Epidermal melanocyte (primary cell): Measurements from ENCODE around the gene MRPL48.
"Not testable (repeated sequence)": the region's sequence is repeated elsewhere in the genome, so short reads cannot be mapped to it uniquely, and the experiment has no call there.

Source experiments
- DNase-seq: peaks from one replicate; pipeline ENCODE4 v3.0.0; 2011; ENCODE audit warnings: low spot score; ENCODE audit not compliant: insufficient read length

MRPL48 gene

DNA sequence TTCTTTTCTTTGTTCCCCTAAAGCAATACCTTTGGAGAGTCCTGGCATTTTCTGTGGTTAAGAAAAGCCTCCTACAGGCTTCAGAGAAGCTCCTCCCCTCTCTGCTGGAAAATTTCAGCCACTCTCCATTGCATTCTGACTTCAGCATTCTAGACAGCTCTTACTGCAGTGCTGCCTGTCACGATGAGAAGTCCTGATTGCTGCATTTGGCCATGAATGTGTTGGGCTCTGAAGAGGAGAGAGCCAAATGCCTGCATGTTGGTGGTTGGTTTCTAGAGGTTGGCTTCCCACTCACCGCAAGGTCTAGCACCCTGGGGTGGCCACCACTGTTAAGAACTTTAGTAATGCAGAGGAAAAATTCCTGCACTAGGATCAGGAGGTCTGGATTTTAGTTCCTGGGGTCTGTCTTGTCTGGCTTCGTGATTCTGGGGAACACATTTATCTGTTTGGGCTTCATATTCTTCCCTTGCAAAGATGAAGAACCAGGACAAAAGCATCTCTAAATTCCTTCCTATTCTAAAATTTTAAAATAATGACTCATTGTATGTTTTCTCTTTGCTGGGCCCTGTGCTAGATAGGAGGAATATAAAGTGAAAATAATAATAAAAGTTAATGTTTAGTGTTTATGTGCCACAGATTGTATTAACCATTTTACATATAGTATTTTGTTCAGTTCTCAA lies 50.9 kb downstream of the MRPL48 start:
- DNase-seq: no peak

DNA sequence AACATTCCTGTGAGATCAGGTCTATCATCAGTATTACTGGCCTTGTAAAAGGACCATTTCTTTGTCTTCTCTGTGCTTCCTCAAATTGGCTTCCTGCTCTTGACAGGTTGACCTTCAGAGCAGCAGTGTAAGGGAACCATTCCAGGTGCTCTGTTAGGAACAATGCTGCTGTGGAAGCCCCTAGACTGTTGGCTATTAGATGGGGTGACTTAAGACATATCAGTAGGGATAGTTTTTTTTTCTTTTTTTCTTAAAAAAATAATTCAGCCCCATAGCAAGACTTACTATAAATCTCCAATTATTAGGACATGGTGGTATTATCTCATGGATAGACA lies 51.4 kb downstream of the MRPL48 start:
- no peak for DNase-seq

- no peak for DNase-seq
Observed at GRCh38 chr11:73851046-73851764, 63.5 kb downstream of the MRPL48 start.

GRCh38 chr11:73852049-73852448 lies 64.4 kb downstream of the MRPL48 start:
- DNase-seq: no peak

DNA sequence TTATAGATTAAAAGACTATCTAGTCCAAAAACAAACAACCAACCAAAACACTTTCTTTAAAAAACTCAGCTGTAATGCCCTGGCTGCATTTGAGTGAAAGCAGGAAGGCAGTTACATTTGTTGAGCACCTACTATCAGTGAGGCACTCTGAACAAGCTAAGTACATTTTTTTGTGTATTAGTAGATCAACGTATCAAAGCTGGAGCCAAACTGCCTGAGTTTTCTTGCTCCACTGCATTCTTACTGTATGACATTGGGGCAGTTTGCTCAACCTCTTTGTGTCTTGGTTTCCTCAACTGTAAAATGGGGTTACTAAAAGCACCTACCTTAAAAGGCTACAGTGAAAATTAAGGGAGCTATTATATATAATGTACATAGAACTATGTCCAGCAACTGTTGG lies 67.0 kb downstream of the MRPL48 start:
- no peak for DNase-seq

DNA sequence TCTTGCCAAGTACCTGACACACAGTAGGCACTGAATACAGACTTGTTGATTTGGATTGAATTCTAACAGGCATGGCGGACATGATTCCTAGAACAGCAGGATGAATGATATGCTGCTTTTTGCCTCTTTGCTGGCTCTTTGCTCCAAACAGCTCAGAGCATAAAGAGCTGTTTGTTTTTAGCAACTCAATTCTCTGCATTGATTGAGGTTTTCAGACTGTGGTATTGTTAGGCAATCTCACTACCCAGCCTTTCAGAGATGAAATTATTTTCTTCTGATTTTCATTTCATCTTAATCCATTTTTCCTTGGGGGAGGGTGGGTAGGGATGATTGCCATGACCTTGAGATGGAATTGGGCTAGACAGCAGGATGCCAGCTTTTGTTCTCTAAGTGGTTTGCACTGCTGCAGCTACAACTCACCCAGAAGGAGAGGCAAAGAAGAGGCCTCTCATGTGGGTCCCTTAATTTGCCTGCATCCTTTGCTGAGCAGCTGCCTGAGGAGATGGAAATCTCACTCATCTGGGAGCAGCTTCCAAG lies 68.4 kb downstream of the MRPL48 start:
- DNase-seq: peak; percentile 34

DNA sequence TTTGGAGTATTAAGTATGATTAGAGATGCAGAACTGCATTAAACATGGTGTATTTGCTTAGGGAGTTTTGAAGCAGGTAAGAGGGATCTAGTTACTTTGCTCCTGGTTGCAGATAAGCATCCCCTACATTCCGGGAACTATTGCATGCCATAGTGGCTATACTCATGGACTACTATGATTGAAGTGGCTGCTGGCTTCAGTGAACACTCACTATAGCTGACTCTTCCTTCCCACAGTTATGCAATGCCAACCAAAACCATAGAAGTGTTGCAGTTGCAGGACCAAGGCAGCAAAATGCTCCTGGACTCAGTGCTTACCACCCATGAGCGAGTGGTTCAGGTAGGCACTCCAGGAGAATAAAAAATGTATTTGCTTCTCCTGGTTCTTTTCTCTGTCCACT lies 72.0 kb downstream of the MRPL48 start:
- DNase-seq: no peak

DNA sequence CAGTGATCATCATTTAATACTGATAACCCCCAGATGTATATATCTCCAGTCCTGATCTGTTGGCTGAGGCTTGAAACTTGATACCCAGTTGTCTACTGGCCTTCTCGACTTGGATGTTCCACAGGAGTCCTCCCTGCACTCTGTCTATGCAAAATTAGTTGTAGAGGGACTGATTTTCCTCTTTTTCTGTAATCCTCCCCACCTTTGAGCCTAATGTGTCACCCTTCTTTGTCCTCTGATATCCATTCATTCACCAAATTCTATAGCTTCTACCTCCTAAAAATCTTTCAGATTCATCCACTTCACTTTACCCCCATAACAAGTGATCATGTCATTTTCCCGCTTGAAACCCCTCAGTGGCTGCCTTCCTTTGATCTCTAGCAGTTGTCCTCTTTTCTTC lies 72.5 kb downstream of the MRPL48 start:
- no peak for DNase-seq

- DNase-seq: no peak
Observed at GRCh38 chr11:73862986-73863385, 75.3 kb downstream of the MRPL48 start.

GRCh38 chr11:73866095-73866579 lies 78.5 kb downstream of the MRPL48 start:
- DNase-seq: no peak

- DNase-seq: no peak
Observed at GRCh38 chr11:73866586-73866996, 78.9 kb downstream of the MRPL48 start.

- DNase-seq: no peak
Observed at GRCh38 chr11:73869332-73869949, 81.8 kb downstream of the MRPL48 start.

GRCh38 chr11:73870261-73870660 lies 82.6 kb downstream of the MRPL48 start:
- DNase-seq: no peak

DNA sequence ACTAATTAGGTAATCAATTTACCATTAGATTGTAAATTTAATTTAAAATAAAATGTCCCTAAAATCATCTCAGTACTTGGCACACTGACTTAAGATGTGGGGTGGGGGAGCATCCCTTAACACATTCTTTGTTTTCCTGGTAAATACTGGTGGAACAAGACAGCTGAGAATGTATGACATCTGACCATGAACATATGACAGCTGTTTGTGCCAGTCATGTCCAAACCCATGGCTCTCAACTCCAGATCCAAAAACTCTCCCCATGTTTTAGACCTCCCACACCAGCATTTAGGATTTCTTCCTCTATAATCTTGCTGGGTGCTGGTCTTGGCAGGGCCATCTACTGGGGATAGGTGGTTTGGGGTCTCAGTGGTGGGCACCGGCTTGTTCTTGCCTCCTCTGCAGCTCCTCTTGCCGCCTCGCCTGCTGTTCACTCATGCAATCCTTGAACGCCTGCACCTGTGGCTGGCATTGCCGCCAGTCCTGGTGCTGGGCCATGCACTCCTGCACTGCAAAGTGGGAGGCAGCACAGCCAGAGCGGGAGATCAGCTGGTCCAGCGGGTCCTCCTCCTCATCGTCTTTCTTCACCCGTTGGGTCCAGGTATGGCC lies 85.2 kb downstream of the MRPL48 start:
- DNase-seq: no peak

- no peak for DNase-seq
Observed at GRCh38 chr11:73875380-73875779, 87.7 kb downstream of the MRPL48 start.

DNA sequence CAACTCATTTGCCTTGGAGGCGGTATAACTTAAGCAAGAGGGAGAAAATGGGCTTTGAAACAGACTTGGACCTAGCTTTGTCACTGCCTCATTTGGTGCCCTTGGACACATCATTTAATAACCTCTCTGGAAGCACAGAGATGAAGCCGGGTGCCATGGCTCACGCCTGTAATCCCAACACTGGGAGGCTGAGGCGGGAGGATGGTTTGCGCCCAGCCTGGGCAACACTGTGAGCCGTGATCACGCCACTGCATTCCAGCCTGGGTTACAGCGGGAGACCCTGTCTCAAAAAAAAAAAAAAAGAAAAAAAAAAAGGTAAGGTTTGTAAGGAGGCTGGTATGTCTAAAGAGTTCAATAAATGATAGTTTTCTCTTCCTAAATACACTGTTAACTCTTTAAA lies 88.2 kb downstream of the MRPL48 start:
- no peak for DNase-seq

DNA sequence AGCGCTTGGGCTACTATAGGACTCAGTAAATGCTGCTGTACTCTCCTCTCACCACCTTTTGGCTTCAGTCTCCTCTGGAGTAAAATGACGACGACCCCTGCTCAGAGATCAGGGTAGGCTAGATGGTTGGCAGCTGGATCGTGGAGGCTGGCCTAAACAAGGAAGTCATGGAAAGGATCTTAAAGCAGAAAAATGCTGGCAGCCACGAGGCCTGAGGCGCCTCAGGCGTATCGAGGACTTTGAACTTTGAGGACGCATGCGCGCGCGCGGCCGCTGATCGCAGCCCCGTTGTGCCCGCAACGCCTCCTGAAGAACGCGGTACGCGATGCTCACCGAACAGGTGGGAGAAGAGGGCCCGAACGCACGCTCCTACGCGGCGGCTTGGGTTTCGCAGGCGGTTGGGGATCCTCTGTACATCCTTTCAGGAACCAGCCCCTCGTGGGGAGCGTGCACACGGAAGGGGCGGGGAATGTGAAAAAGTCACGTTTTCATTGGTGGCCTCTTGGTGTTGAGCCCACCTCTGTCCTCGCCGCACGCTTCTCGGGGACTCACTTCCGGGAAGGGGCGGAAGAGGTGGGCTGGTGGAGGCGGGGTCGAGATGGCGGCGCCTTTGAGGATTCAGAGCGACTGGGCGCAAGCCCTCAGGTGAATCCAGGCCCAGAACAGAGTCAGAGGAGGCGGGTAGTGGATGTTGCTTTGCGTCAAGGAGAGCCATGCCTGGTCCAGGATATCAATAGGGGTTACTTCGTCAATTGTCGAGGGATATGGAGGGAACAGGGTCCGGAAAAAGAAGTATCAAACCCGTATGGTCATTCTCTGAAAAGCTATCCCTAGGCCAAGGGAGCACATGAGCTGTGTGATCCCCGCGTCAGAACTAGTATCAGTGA lies 89.0 kb downstream of the MRPL48 start, which contains the start of the genes COA4 and PAAF1:
COA4 (minus strand) TSS at position 423 of the 887 bp plus-strand sequence. CDS start 3,468 bp downstream, outside the sequence.
PAAF1 (plus strand) TSS at position 576 of the 887 bp plus-strand sequence; CDS start at position 599, 23 bp downstream.
- DNase-seq: peak; percentile 84

- no peak for DNase-seq
Observed at GRCh38 chr11:73878771-73879170, 91.1 kb downstream of the MRPL48 start.

- not testable (repeated sequence) for DNase-seq
Observed at GRCh38 chr11:73880449-73880848, 92.8 kb downstream of the MRPL48 start.

DNA sequence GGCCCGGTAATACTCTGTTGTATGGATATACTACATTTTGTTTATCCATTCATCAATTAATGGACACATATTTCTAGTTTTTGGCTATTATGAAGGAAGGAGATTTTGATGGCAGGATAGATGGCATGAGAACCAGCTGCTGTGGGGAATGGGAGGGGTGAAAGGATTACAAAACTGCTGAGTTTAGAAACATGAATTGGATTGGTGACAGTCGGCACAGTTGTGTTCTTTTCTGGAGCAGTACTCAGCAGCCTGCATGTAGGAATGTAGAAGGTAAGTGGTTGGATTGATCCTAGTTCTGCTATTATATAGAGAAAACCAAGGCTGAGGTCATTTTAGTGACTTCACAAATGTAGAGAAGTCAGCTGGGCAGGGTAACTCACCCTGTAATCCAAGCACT lies 96.2 kb downstream of the MRPL48 start:
- DNase-seq: no peak

DNA sequence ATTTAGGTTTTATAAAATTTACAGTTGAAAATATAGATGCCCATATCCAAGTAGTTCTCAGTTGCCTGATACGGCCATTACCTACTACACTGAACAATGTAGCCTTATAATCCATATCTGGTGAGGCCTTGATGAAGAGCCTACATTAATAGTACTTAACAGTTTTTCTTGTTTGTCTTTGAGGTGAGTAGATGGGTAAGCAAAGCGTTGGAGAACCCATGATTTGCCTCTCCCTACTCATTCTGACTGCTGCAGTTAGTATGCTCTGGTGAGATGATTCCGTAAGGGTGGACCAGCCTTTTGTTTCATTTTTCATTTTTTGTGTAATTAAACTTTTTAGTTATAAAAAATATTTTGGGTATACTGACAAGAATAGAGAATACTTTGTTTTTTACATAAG lies 100.6 kb downstream of the MRPL48 start:
- no peak for DNase-seq
